Subcutaneous adipose tissue (tissue), 4 donors: Measurements from ENCODE around the gene TTC16. TPM values are rescaled to one million over a fixed set of nuclear protein-coding genes. Genes with fewer than 3 reads are reported as not detected.

Experiments used
- CTCF ChIP-seq: fragments of 450-650 bp; IDR thresholded peaks from one replicate; pipeline ENCODE4 v1.5.1; 2016; ENCODE audit warnings: low read depth, mild to moderate bottlenecking, control low read depth, antibody characterized with exemption, moderate library complexity
- total RNA-seq, 4 donors: library from RNA; depleted of rRNA; stranded (reverse); fragments of >200 nt; gene quantifications; one replicate each; pipeline ENCODE4 v1.1.0, GENCODE V29; 2016

TTC16 gene
- total RNA-seq, 4 donors from 2014 or later = 0.16 TPM; not detected in 3

- no peak for TF ChIP-seq CTCF
These were observed 25.1 kb upstream of the TTC16 start for GRCh38 chr9:127690735-127691134.

- TF ChIP-seq CTCF = no peak
These were observed 23.8 kb upstream of the TTC16 start for GRCh38 chr9:127692071-127692470.

- TF ChIP-seq CTCF = no peak
These were observed 22.7 kb upstream of the TTC16 start for GRCh38 chr9:127693143-127693542.

GRCh38 chr9:127693697-127694096 lies 22.2 kb upstream of the TTC16 start:
- no peak for TF ChIP-seq CTCF

GRCh38 chr9:127694890-127695720 lies 20.8 kb upstream of the TTC16 start:
- TF ChIP-seq CTCF = no peak

- no peak for TF ChIP-seq CTCF
These were observed 18.3 kb upstream of the TTC16 start for GRCh38 chr9:127697575-127697974.

- no peak for TF ChIP-seq CTCF
These were observed 17.5 kb upstream of the TTC16 start for GRCh38 chr9:127698386-127698785.
